Muscle layer of duodenum (tissue), 2 donors: ENCODE data around the gene MLH1.

Experiments
- H3K27ac ChIP-seq: one replicate; pipeline ENCODE4 v1.7.0; 2013; ENCODE audit warnings: mild to moderate bottlenecking, low read length
- H3K27me3 ChIP-seq: one replicate; pipeline ENCODE4 v1.7.0; 2013; ENCODE audit warnings: low read depth, mild to moderate bottlenecking, control low read depth, low read length
- H3K36me3 ChIP-seq, 2 donors: one replicate each; pipeline ENCODE4 v1.7.0; 2013; ENCODE audit warnings: low read length in 2 of 2, control low read depth in 1 of 2, mild to moderate bottlenecking in 1 of 2; ENCODE audit not compliant: insufficient read depth in 2 of 2, control insufficient read depth in 1 of 2
- H3K4me1 ChIP-seq, 2 donors: one replicate each; pipeline ENCODE4 v1.7.0; 2013; ENCODE audit warnings: low read length in 2 of 2, mild to moderate bottlenecking in 2 of 2, control low read depth in 1 of 2, moderate library complexity in 1 of 2; ENCODE audit not compliant: insufficient read depth in 2 of 2, control insufficient read depth in 1 of 2
- H3K4me3 ChIP-seq, 2 donors: one replicate each; pipeline ENCODE4 v1.7.0; 2013; ENCODE audit warnings: low read length in 2 of 2, low read depth in 1 of 2, mild to moderate bottlenecking in 1 of 2
- H3K9me3 ChIP-seq, 2 donors: one replicate each; pipeline ENCODE4 v1.7.0; 2013; ENCODE audit warnings: low read length in 2 of 2, control low read depth in 1 of 2, mild to moderate bottlenecking in 1 of 2; ENCODE audit not compliant: control insufficient read depth in 1 of 2
- donor health status: healthy.

The MLH1 gene

GRCh38 chr3:37096975-37097374 is 103.7 kb downstream of the MLH1 start:
- H3K27me3 ChIP-seq: no peaks in the 10 kb centered on the region
- no peaks in the 10 kb centered on the region for H3K4me1 ChIP-seq
- H3K9me3 ChIP-seq: no peaks in the 10 kb centered on the region
- no peak overlapping the region for H3K27ac ChIP-seq
- peaks cover 0 to 10% of the 10 kb centered on the region in 2 donors for H3K36me3 ChIP-seq
- no peak overlapping the region for H3K4me3 ChIP-seq

GRCh38 chr3:37097776-37098175 is 104.5 kb downstream of the MLH1 start:
- no peak overlapping the region for H3K27ac ChIP-seq

GRCh38 chr3:37098884-37099283 is 105.6 kb downstream of the MLH1 start:
- H3K4me1 ChIP-seq: no peaks in the 10 kb centered on the region
- H3K9me3 ChIP-seq: no peaks in the 10 kb centered on the region
- no peak overlapping the region for H3K4me3 ChIP-seq
- no peak overlapping the region for H3K27ac ChIP-seq
- H3K27me3 ChIP-seq: no peaks in the 10 kb centered on the region
- peaks cover 0 to under 1% of the 10 kb centered on the region in 2 donors for H3K36me3 ChIP-seq

More at GRCh38 chr3:37097776-37098175, 104.5 kb downstream of the MLH1 start:
- Histone ChIP-seq H3K4me3 (no peak overlapping the region), H3K36me3 (peaks cover 0 to 7% of the 10 kb centered on the region in 2 donors), H3K27me3 (no peaks in the 10 kb centered on the region), H3K4me1 (no peaks in the 10 kb centered on the region), H3K9me3 (no peaks in the 10 kb centered on the region)

- H3K4me3 ChIP-seq: no peak overlapping the region
- H3K27ac ChIP-seq: no peak overlapping the region
- no peaks in the 10 kb centered on the region for H3K9me3 ChIP-seq
- H3K4me1 ChIP-seq: no peaks in the 10 kb centered on the region
- H3K27me3 ChIP-seq: no peaks in the 10 kb centered on the region
- H3K36me3 ChIP-seq: no peaks in the 10 kb centered on the region
Measured at GRCh38 chr3:37099469-37099868, 106.2 kb downstream of the MLH1 start.

GRCh38 chr3:37100411-37100810 is 107.1 kb downstream of the MLH1 start:
- H3K27me3 ChIP-seq: no peaks in the 10 kb centered on the region
- no peaks in the 10 kb centered on the region for H3K36me3 ChIP-seq
- no peak overlapping the region for H3K4me3 ChIP-seq
- H3K4me1 ChIP-seq: no peaks in the 10 kb centered on the region
- no peak overlapping the region for H3K27ac ChIP-seq
- H3K9me3 ChIP-seq: no peaks in the 10 kb centered on the region
